ENCODE measurements around the gene GPR162.

Gene GPR162

GRCh38 chr12:6817098-6817497 lies 4.5 kb upstream of the GPR162 start:
- no peaks in the 10 kb centered on the region for H3K9me3 ChIP-seq (ENCODE audit: severe bottlenecking)
- no peak for TF ChIP-seq CTCF (IDR thresholded peaks at IDR 0.05; ENCODE audit: low read depth, low read length)
- H3K4me3 ChIP-seq (ENCODE audit: low read depth, low read length), result no peak overlapping the region
- DNase-seq, result no peak
- H3K36me3 ChIP-seq, result no peaks in the 10 kb centered on the region
- H3K27me3 ChIP-seq (ENCODE audit: insufficient read depth, low read depth, severe bottlenecking), result no peaks in the 10 kb centered on the region
- no peak overlapping the region for H3K27ac ChIP-seq

GRCh38 chr12:6817662-6818157 lies 3.9 kb upstream of the GPR162 start:
- Histone ChIP-seq H3K9me3 (ENCODE audit: severe bottlenecking) (no peaks in the 10 kb centered on the region), H3K36me3 (no peaks in the 10 kb centered on the region), H3K27ac (no peak overlapping the region), H3K4me3 (ENCODE audit: low read depth, low read length) (no peak overlapping the region), H3K27me3 (ENCODE audit: insufficient read depth, low read depth, severe bottlenecking) (no peaks in the 10 kb centered on the region)
- no peak for DNase-seq
- TF ChIP-seq CTCF (IDR thresholded peaks at IDR 0.05; ENCODE audit: low read depth, low read length), result no peak

GRCh38 chr12:6818222-6818621 lies 3.4 kb upstream of the GPR162 start:
- H3K9me3 ChIP-seq (ENCODE audit: severe bottlenecking), result no peaks in the 10 kb centered on the region
- H3K27ac ChIP-seq, result no peak overlapping the region
- H3K27me3 ChIP-seq (ENCODE audit: insufficient read depth, low read depth, severe bottlenecking), result no peaks in the 10 kb centered on the region
- TF ChIP-seq CTCF (IDR thresholded peaks at IDR 0.05; ENCODE audit: low read depth, low read length), result no peak
- no peaks in the 10 kb centered on the region for H3K36me3 ChIP-seq
- DNase-seq, result peak; percentile 35
- H3K4me3 ChIP-seq (ENCODE audit: low read depth, low read length), result no peak overlapping the region

- DNase-seq, result no peak
- Histone ChIP-seq H3K27me3 (ENCODE audit: insufficient read depth, low read depth, severe bottlenecking) (no peaks in the 10 kb centered on the region), H3K36me3 (no peaks in the 10 kb centered on the region), H3K9me3 (ENCODE audit: severe bottlenecking) (no peaks in the 10 kb centered on the region), H3K27ac (no peak overlapping the region), H3K4me3 (ENCODE audit: low read depth, low read length) (no peak overlapping the region)
- TF ChIP-seq CTCF (IDR thresholded peaks at IDR 0.05; ENCODE audit: low read depth, low read length), result no peak
These were observed 3.0 kb upstream of the GPR162 start for GRCh38 chr12:6818645-6819044.

GRCh38 chr12:6819106-6820030 lies 2.3 kb upstream of the GPR162 start:
- Histone ChIP-seq H3K27me3 (ENCODE audit: insufficient read depth, low read depth, severe bottlenecking) (no peaks in the 10 kb centered on the region), H3K9me3 (ENCODE audit: severe bottlenecking) (no peaks in the 10 kb centered on the region), H3K36me3 (peaks cover 2% of the 10 kb centered on the region; the same call in 1 of the 2 replicates), H3K27ac (peak overlapping the region; percentile 64; the same call in 1 of the 2 replicates), H3K4me3 (ENCODE audit: low read depth, low read length) (no peak overlapping the region)
- peak; percentile 16 for DNase-seq
- 0 out of 2 replicates have a peak, but pooled peaks have one; percentile 16 for TF ChIP-seq CTCF (IDR thresholded peaks at IDR 0.05; ENCODE audit: low read depth, low read length)

Measured in WERI-Rb-1 (cell line).